OCI-M1 (cell line): Measurements from ENCODE around the gene CRYZL1.
"Not testable (repeated sequence)": the region's sequence is repeated elsewhere in the genome, so short reads cannot be mapped to it uniquely, and the experiment has no call there.

Source experiments
- DNase-seq: peaks from one replicate; lab custom pipeline; 2025; lab: John Stamatoyannopoulos, UW

The CRYZL1 gene

DNA sequence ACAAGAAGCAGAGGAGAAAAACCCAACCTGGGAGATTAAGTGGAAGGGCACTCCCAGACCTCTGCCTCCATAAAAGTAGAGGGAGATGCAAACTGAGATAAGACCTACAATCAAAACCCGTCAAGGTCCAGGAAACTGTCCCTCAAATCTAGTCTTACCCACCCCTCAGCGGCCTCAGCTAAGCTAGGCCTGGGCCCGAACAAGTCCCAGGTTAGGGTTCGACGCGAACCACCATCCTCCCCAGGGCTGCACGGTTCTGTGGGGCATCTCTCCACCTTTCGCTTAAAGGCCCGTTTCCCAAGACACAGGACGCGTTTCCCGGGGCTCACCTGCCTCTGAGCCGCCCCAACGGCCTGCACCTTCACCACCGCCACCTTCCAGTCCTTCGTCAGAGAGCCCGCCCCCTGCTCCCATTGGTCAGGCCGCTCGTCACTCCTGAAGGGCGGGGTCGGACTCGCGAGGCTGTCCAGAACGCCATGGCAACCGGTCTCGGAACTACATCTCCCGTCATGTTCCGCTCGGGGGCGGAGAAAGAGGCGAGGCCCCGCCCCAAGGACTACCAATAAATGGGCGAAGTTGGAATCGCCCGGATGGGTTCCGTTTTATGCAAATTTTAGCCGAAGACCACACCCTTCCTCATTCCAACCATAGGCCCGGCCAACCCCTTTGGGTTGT lies at the start of gene CRYZL1:
Gene CRYZL1 (minus strand): TSS at position 390 of the 675 bp plus-strand sequence. CDS start 10,190 bp downstream, outside the sequence.
- peak; percentile 100 for DNase-seq

- no peak for DNase-seq
These were observed 49.3 kb upstream of the CRYZL1 start for GRCh38 chr21:33690874-33691273.

- no peak for DNase-seq
These were observed 46.8 kb upstream of the CRYZL1 start for GRCh38 chr21:33688353-33688752.

GRCh38 chr21:33687634-33688033 lies 46.1 kb upstream of the CRYZL1 start:
- DNase-seq: peak; percentile 25

GRCh38 chr21:33686386-33686785 lies 44.8 kb upstream of the CRYZL1 start:
- no peak for DNase-seq

DNA sequence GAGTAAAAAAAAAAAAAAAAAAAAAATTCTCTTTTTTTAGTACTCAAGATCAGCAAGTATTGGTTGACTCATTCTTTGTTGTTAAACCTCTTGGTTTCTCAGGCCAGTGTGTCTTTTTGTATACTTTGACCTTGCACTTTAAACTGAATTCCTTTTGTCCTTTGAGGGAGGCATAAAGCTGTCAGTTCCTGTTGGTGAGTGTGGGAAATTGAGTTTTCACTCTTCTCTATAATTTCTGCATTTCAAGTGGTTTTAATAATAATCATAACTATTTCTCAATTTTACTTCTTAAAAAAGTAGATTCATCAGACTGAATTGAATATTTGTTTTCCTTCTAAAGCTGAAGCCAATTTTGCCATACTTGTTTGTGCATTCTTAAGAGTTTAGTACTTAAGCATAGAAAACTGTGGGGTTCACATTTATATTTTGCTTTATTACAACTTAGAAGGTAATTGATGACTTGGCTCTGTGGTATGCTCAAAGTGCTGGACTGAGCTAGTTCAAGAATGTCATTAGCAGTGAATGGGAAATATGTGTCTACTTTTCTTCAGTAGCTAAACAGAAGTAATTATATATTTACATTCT lies 44.2 kb upstream of the CRYZL1 start:
- no peak for DNase-seq

DNA sequence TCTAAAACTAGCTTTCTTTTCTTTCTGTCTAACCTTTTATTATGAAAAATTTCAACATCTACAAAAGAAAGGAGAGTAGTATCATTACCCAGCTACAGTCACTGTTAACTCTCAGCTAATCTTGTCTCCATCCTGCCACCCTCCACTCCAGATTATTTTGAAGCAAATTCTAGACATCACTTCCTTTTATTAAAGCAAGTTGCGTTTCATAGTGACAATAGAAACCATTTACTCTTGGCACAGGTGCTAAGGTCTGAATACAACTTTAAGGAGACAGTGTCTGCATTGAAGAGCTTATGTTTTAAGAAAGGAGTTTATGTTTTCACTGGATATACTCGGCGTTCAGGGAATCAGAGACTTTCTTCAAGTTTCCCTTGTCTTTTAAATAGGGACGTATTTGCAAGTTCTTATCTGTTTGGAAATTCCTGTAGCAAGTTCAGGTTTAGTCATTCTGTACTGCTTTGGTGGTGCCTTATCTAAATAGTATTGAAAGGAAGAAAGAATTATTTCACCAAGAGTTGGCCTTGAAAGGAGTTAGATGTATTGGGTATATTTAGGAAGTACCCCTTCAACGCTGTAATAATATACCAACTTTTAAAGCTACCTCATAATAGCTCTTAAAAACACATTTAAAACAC lies 43.5 kb upstream of the CRYZL1 start:
- DNase-seq: peak; percentile 62

DNA sequence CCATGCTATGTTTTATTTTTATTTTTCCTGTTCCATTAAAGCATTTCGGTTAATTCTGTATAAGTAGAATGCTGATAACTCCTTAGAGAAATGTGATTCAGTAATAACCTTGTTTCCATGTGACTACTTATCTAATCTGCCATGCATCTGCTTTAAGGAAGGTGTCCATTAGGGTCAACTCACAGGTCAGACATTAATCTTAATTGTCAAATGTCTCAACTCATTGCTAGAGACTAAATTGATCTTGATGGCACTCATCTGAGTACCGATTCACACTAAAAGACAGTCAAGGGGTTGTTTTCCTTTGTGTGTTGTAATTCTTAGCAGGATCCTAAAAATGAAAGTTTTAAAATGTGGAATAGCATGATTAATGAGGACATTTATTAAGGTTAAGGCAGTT lies 42.5 kb upstream of the CRYZL1 start:
- DNase-seq: no peak

DNA sequence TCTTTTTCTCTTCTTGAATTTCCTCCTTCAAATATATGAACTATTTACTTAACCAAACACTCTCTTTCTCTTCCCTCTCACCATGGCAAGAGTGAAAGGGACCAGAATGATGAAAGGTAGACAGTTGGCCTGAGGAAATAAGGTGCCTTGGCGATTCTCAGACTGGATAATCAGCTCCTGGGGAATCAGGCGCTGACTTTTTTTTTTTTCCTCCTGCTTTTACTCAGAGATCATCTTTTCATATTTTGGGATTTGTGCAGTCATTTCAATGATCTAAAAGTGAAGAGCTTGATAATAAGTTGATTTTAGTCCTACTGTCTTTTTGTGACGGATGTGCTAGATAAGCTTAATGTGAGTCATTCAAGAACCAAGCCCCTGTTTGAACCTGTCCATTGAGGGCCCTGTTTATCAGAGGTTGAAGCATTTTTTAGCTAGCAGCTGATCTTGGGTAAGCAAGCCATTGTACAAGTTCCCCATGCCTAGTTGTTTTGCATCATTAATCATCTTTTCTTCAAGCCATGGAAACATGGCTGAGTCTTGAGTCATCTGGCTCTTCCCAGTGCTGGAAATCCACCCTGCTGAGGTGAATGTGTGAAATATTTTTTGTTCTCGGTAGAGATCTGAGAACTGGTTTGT lies 41.6 kb upstream of the CRYZL1 start:
- DNase-seq: peak; percentile 52

- DNase-seq: no peak
These were observed 39.3 kb upstream of the CRYZL1 start for GRCh38 chr21:33680870-33681269.

DNA sequence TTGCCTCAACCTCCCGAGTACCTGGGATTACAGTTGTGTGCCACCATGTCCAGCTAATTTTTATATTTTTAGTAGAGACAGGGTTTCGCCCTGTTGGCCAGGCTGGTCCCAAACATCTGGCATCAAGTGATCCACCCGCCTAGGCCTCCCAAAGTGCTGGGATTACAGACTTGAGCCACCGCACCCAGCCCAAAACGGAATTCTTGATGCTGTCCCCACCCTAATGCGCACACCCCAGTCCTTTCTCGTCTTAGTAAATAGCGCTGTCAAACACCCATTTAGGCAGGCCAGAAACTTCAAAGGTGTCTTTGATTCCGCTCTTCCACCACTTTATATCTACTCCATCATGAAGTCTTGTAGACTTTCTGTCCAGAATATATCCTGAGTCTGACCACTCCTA lies 35.9 kb upstream of the CRYZL1 start:
- no peak for DNase-seq

DNA sequence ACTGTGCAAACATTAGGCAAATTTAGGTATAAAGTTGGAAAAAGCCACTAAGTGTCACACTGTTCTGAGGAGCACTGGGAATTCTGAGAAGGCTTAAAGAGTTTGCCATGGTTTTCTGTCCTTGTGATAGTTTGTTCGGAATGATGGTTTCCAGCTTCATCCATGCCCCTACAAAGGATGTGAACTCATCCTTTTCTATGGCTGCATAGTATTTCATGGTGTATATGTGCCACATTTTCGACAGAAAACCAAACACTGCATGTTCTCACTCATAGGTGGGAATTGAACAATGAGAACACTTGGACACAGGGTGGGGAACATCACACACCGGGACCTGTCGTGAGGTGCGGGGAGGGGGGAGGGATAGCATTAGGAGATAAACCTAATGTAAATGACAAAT lies 35.1 kb upstream of the CRYZL1 start:
- DNase-seq: not testable (repeated sequence)

DNA sequence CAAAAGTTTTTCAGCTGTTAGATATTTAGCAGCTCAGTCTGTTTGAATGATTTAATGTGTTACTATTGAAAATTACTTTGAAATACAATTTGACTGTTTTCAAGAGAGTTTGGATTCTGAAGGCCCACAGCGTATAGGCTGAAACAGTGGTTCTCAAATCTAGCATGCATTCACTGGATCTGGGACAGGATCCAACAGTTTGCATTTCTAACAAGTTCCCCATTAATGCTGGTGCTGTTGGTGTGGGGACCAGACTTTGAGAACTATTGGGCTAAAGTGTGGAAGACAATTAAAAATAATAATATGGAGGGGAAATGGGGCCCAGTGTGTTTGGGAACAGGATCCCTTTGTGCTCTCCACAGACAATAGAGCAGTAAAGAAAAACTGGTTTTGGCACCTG lies 32.7 kb upstream of the CRYZL1 start:
- DNase-seq: no peak

DNA sequence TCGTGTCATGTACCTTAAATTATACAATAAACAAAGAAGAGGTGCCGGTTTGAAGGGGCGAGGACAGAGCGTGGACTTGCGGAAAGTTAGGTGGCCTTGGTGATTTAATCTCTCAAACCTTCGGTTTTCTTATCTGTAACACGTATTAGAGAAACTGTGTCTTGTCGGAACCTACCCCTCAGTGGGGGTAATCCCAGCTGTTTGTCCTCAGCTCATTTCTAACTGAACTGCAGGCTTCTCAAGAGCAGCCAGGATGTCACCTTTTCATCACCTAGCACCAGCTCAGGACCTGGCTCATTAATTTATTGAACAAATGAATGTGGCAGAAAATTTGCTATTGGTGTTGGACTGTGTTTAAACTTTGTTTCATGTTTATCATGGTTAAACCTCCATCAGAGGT lies 31.9 kb upstream of the CRYZL1 start:
- no peak for DNase-seq

DNA sequence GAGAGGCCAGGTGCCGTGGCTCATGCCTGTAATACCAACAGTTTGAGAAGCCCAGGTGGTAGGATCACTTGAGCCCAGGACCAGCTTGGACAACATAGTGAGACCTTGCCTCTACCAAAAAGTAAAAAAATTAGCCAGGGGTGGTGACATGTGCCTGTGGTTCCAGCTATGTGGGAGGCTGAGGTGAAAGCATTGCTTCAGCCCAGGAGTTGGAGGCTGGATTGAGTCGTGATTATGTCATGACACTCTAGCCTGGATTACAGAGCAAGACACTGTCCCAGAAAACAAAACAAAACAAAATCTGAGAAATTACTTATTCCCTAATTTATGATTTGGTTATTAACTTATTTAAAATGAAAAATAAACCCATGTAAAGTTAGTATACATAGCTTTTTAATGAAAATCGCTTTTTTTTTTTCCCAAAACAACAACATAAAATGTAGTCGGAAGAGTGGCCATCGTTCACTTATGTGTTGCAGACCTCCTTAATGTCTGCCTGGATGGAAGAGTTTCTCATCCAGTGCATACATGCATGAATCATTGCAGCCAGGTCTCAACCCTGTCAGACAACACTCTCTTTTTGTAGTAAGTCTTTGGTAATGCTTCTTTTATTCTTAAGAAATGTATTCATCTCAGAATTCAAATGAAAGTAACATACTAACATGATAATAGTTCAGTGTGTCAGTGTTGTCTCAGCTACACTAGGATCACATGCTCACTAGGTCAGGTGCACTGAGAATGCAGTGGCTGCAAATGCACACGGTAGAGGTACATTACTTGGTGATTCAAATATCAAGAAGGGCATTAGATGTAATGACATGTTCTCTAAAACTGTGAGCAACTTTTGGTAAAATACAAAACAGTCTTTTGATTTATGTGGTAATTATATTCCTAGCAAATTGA lies 28.8 kb upstream of the CRYZL1 start:
- no peak for DNase-seq

GRCh38 chr21:33668620-33669019 lies 27.1 kb upstream of the CRYZL1 start:
- DNase-seq: no peak

- peak; percentile 67 for DNase-seq
These were observed 26.6 kb upstream of the CRYZL1 start for GRCh38 chr21:33668180-33668579.

DNA sequence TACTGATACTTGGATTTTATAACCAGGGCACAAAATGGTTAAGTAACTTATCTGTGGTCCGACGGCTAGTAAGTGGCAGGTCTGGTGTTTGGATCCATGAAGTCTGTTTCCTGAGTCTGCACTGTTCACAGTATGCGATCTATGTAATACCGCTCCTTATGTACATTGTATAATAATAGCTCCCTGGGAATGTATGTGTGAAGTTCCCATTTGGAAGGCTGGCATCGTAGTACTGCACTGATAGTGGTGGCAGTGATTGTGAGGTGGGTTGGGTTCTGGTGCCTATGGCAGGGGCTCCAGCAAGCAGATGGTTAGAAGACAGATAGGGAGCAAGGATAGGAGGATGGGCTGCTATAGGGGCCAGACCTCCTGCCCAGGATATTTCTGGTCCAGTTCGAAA lies 26.1 kb upstream of the CRYZL1 start:
- no peak for DNase-seq

GRCh38 chr21:33666153-33666552 lies 24.6 kb upstream of the CRYZL1 start:
- DNase-seq: no peak

DNA sequence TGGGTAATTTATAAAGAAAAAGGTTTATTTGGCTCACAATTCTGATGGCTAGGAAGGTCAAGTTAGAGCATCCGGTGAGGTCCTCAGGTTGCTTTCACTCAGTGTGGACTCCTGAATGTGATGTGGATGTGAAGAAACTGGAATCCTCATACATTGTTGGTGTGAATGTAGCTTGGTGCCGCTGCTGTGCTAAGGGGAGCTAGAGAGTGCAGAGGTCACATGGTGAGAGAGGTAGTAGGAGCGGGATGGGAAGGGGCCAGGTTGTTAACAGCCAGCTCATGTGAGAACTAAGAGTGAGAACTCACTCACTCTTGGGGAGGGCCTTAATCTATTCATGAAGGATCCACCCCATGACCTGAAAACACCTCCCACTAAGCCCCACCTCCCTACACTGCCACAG lies 22.6 kb upstream of the CRYZL1 start:
- DNase-seq: no peak

DNA sequence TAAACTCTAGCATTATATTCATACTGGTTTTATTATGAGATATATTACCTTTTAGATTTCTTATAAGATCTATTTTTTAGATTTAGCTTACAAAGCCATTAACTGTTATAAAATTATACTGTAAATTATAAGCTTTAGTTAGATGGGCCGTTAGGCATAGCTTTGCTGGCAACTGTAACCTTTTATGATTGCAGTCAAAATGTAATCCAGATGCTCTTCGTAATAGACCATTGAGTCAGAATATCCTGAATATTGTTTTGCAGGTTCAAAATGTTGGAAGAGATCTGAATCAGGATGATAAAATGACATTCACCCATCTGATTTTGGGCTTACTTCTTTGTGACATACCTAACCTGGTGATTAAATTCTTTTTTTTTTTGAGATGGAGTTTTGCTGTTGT lies 21.7 kb upstream of the CRYZL1 start:
- DNase-seq: no peak

GRCh38 chr21:33662046-33662445 lies 20.5 kb upstream of the CRYZL1 start:
- no peak for DNase-seq
